HCT116 (cell line): ENCODE results near the gene MAPKBP1. TPM values are rescaled to one million over a fixed set of nuclear protein-coding genes. Genes with fewer than 3 reads are reported as not detected.

Source experiments
- ATAC-seq: fragments of 200-7000 bp; cut with Tn5 transposase; 2 replicates; pipeline ENCODE4 v1.9.1; 2020; ENCODE audit warnings: mild to moderate bottlenecking, moderate library complexity
- BruUV-seq: library from RNA; stranded (reverse); fragments of 400-500 nt; replicated peaks from 2 replicates; lab custom pipeline; 2021; lab: Mats Ljungman, UMichigan
- CTCF ChIA-PET: fragments of 300-600 bp; sonication (Branson Sonifier 250); formaldehyde crosslinking; loops from one replicate; lab custom pipeline; 2021; ENCODE audit warnings: antibody characterized with exemption; lab: Charles Lee
- POLR2A ChIA-PET: fragments of 300-600, 350-600 bp; sonication (Branson Sonifier 250); formaldehyde crosslinking; loops from one replicate; lab custom pipeline; 2021; ENCODE audit warnings: antibody characterized with exemption; lab: Charles Lee
- RAD21 ChIA-PET, 2 experiments: fragments of 300-600 bp; sonication (Branson Sonifier 250); formaldehyde crosslinking; loops; one replicate each; lab custom pipeline; 2023; ENCODE audit warnings: low total read pairs in 2 of 2; ENCODE audit not compliant: uncharacterized antibody in 2 of 2, unreplicated experiment in 2 of 2, low non-redundant PET in 1 of 2; lab: Charles Lee
- DNase-seq: peaks from one replicate; pipeline ENCODE4 v3.0.0-alpha.2; 2010; ENCODE audit warnings: low read depth, low spot score
- H2AFZ ChIP-seq: fragments of 200-600 bp; shearing (Covaris generic), sonication (generic); 2 replicates; pipeline ENCODE4 v1.6.1; 2017; ENCODE audit warnings: low read depth, mixed run types, mixed read lengths, antibody characterized with exemption, low read length; ENCODE audit not compliant: poor library complexity, severe bottlenecking
- H3K27ac ChIP-seq: 2 replicates; pipeline ENCODE4 v1.5.1; 2012; ENCODE audit warnings: low read depth, low read length
- H3K27me3 ChIP-seq: fragments of 200-600 bp; sonication (generic); 2 replicates; pipeline ENCODE4 v1.6.1; 2016; ENCODE audit warnings: mixed run types, low read length, mixed read lengths; ENCODE audit not compliant: insufficient read depth
- H3K36me3 ChIP-seq, 2 experiments: fragments of 200-500 bp in 1 of 2; fragments of 200-600 bp in 1 of 2; sonication (Bioruptor generic) in 1 of 2; sonication (generic) in 1 of 2; 2 replicates each; pipeline versions ENCODE4 v1.5.1 to v1.6.1; 2014 to 2016; ENCODE audit warnings: low read length in 2 of 2, inconsistent platforms in 1 of 2, mixed read lengths in 1 of 2, mixed run types in 1 of 2; ENCODE audit not compliant: insufficient read depth in 2 of 2, control insufficient read depth in 1 of 2
- H3K4me1 ChIP-seq, 2 experiments: fragments of 200-600 bp in 1 of 2; sonication (generic) in 1 of 2; 2 replicates each; pipeline versions ENCODE4 v1.5.1 to v1.6.1; 2012 to 2017; ENCODE audit warnings: low read length in 2 of 2, inconsistent platforms in 1 of 2, mild to moderate bottlenecking in 1 of 2, mixed read lengths in 1 of 2, mixed run types in 1 of 2, moderate library complexity in 1 of 2; ENCODE audit not compliant: insufficient read depth in 2 of 2, control insufficient read depth in 1 of 2
- H3K4me2 ChIP-seq: fragments of 200-600 bp; sonication (generic); 2 replicates; pipeline ENCODE4 v1.6.1; 2017; ENCODE audit warnings: mixed run types, low read length, mixed read lengths
- H3K4me3 ChIP-seq, 2 experiments: fragments of 200-600 bp in 1 of 2; sonication (generic) in 1 of 2; replicated peaks in 1 of 2; 2 replicates each; pipeline ENCODE4 v1.5.1; 2011 to 2016; ENCODE audit warnings: low read length in 2 of 2, control low read depth in 1 of 2, low read depth in 1 of 2, mild to moderate bottlenecking in 1 of 2, mixed read lengths in 1 of 2, mixed run types in 1 of 2
- H3K79me2 ChIP-seq: fragments of 200-600 bp; sonication (generic); 2 replicates; pipeline ENCODE4 v1.6.1; 2017; ENCODE audit warnings: mild to moderate bottlenecking, mixed run types, low read length, moderate library complexity, mixed read lengths; ENCODE audit not compliant: insufficient read depth
- H3K9ac ChIP-seq: fragments of 200-600 bp; sonication (generic); 2 replicates; pipeline ENCODE4 v1.6.1; 2016; ENCODE audit warnings: low read length, mixed read lengths
- H3K9me2 ChIP-seq: fragments of 200-600 bp; sonication (generic), shearing (Covaris generic); 2 replicates; pipeline ENCODE4 v1.6.1; 2017; ENCODE audit warnings: mixed run types, mild to moderate bottlenecking, moderate library complexity; ENCODE audit not compliant: insufficient read depth
- H3K9me3 ChIP-seq, 2 experiments: fragments of 200-500 bp in 1 of 2; fragments of 200-600 bp in 1 of 2; sonication (Bioruptor generic) in 1 of 2; sonication (generic) in 1 of 2; 2 replicates each; pipeline ENCODE4 v1.6.1; 2014 to 2017; ENCODE audit warnings: low read length in 2 of 2, mixed read lengths in 2 of 2, inconsistent platforms in 1 of 2, low read depth in 1 of 2, mild to moderate bottlenecking in 1 of 2, mixed run types in 1 of 2, moderate library complexity in 1 of 2; ENCODE audit not compliant: control insufficient read depth in 1 of 2, insufficient read depth in 1 of 2
- H4K20me1 ChIP-seq: fragments of 200-600 bp; sonication (generic), shearing (Covaris generic); 2 replicates; pipeline ENCODE4 v1.6.1; 2017; ENCODE audit warnings: mixed run types, mild to moderate bottlenecking, moderate library complexity; ENCODE audit not compliant: insufficient read depth
- ATF3 ChIP-seq: IDR thresholded peaks from 2 replicates; pipeline ENCODE4 v1.6.1; 2012
- CEBPB ChIP-seq: IDR thresholded peaks from 2 replicates; pipeline ENCODE4 v1.6.1; 2012; ENCODE audit warnings: low read depth
- EGR1 ChIP-seq: IDR thresholded peaks from 2 replicates; pipeline ENCODE4 v1.6.1; 2012; ENCODE audit warnings: low read depth
- POLR2A ChIP-seq: IDR thresholded peaks from 2 replicates; pipeline ENCODE4 v1.7.0; 2011; ENCODE audit warnings: borderline replicate concordance; ENCODE audit not compliant: insufficient read depth, insufficient read length; ENCODE audit errors: extremely low read depth
- POLR2AphosphoS5 ChIP-seq: IDR thresholded peaks from 2 replicates; pipeline ENCODE4 v1.6.1; 2011; ENCODE audit warnings: mild to moderate bottlenecking, low read depth, low read length, moderate library complexity
- SIN3A ChIP-seq: IDR thresholded peaks from 2 replicates; pipeline ENCODE4 v1.6.1; 2012; ENCODE audit warnings: low read depth
- SP1 ChIP-seq: IDR thresholded peaks from 2 replicates; pipeline ENCODE4 v1.6.1; 2012; ENCODE audit warnings: low read depth
- ZNF274 ChIP-seq: fragments of 200-500 bp; sonication (Bioruptor generic); IDR thresholded peaks from 2 replicates; pipeline ENCODE4 v1.6.1; 2014; ENCODE audit warnings: mild to moderate bottlenecking, low read depth, low read length, inconsistent platforms
- intact Hi-C: fragments of 100-400 bp; cut with micrococcal nuclease; formaldehyde crosslinking; loops from 2 replicates; pipeline ENCODE4 v1.10.0; 2022
- total RNA-seq: library from RNA; stranded (reverse); gene quantifications from one replicate; pipeline ENCODE4 v1.2.1, GENCODE V29; 2021; ENCODE audit not compliant: unreplicated experiment
- TF ChIP-seq, protein P1 (sequence below): IDR thresholded peaks from 2 replicates; pipeline ENCODE4 v1.6.1; 2012

MAPKBP1 gene
- total RNA-seq, 1 experiment from 2014 or later: 21.3 TPM

DNA sequence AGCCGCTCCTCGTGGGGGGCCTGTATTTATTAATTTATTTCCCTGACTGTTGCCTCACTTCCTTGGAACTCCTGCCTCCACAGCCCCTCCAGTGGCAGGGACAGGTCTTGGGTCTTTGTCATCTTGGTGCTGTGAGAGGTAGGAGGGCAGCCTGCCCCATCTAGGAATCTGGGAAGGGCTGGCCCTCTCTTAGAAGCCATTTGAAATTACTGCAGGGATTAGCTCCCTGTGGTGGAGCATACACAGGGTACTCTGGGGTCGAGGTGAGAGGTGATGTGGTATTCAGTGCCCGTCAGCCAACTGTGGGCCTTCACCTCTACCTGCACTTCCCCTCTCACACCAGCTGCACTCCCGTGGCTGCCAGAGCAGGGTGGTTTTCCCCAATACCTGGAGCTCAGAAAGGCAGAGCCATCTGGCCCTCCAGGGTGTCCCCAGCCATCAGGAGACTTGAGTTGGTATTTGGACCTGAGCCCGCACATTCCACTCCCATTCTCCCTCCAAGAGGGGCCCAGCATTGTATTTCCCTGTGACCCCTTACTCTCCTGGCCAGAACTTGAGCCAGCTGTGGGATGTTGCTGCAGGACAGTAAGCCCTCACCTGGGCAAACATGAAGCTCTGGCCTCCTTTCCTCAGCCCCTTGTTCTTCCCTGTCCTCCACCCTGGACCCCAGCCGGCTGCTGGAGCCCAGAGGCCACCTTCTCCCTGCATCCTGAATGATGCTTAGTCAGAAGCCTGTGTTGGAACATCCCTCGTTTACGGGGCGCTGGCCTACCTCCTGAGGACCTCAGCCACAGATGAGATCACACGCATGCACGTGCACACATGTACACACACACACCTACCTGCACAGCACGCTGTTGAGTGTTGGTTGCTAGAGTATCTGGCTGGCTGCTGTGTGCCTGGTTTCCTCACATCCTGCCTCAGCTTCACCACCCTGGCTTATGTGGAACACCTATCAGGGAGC, 51.6 kb downstream of the MAPKBP1 start:
- POLR2A ChIA-PET: interaction anchor here (1.3 kb wide), 1 partner anchor 147 kb away, joined by 3 read pairs; the partner anchor contains the start of gene EHD4
- no peak overlapping the region for H2AFZ ChIP-seq
- H3K4me1 ChIP-seq: peaks cover 6 to 13% of the 10 kb centered on the region in 2 experiments; a peak in 3 of 4 replicates
- no peaks in the 10 kb centered on the region for H3K79me2 ChIP-seq
- TF ChIP-seq CEBPB: no peak
- TF ChIP-seq ZNF274: no peak
- no peak for TF ChIP-seq POLR2A
- TF ChIP-seq EGR1: no peak
- TF ChIP-seq SIN3A: no peak
- no peak for TF ChIP-seq POLR2AphosphoS5
- no peak for TF ChIP-seq SP1
- TF ChIP-seq, protein P1, sequence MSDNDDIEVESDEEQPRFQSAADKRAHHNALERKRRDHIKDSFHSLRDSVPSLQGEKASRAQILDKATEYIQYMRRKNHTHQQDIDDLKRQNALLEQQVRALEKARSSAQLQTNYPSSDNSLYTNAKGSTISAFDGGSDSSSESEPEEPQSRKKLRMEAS: no peak
- no peak for TF ChIP-seq ATF3
- no peaks in the 10 kb centered on the region for H3K9me3 ChIP-seq
- no peak overlapping the region for H3K4me2 ChIP-seq
- ATAC-seq: no peak
- BruUV-seq: no TSS peak
- H3K9ac ChIP-seq: no peak overlapping the region
- H4K20me1 ChIP-seq: no peaks in the 10 kb centered on the region
- no peaks in the 10 kb centered on the region for H3K9me2 ChIP-seq
- no peak overlapping the region for H3K4me3 ChIP-seq
- CTCF ChIA-PET: interaction anchor here (1.0 to 1.9 kb wide), 2 partner anchors 52 to 79 kb away, joined by 3 to 8 read pairs; partner anchors contain the start of gene MAPKBP1
- DNase-seq: no peak
- RAD21 ChIA-PET: no interaction called here
- no peak overlapping the region for H3K27ac ChIP-seq
- intact Hi-C loops: loop anchor here (5.0 kb wide), 1 partner anchor 76 kb away; no protein-coding TSS in a partner anchor
- peaks cover 0 to 6% of the 10 kb centered on the region in 2 experiments; a peak in 2 of 4 replicates for H3K36me3 ChIP-seq
- H3K27me3 ChIP-seq: no peaks in the 10 kb centered on the region
